HepG2 (cell line): Measurements from ENCODE around the gene AURKA. TPM values are rescaled to one million over a fixed set of nuclear protein-coding genes. Genes with fewer than 3 reads are reported as not detected.

Experiments
- CENPX ChIP-seq: sonication (generic); formaldehyde crosslinking; IDR thresholded peaks from 2 replicates; pipeline ENCODE4 v1.9.0; 2021; ENCODE audit warnings: mild to moderate bottlenecking, missing genetic modification reagents, moderate library complexity
- CREM ChIP-seq, 2 experiments: sonication (generic) in 1 of 2; formaldehyde crosslinking in 1 of 2; IDR thresholded peaks; 2 replicates each; pipeline versions ENCODE4 v1.4.0 to v1.6.1; 2016 to 2020; ENCODE audit warnings: antibody characterized with exemption in 1 of 2, mild to moderate bottlenecking in 1 of 2, missing genetic modification reagents in 1 of 2
- ETV5 ChIP-seq: IDR thresholded peaks from 2 replicates; pipeline ENCODE4 v1.6.1; 2018; ENCODE audit warnings: missing biosample characterization, missing genetic modification reagents, inconsistent platforms, borderline replicate concordance
- FOXA3 ChIP-seq: IDR thresholded peaks from 2 replicates; pipeline ENCODE4 v1.6.1; 2016; ENCODE audit warnings: missing genetic modification reagents, missing compliant biosample characterization
- IRF9 ChIP-seq: sonication (generic); formaldehyde crosslinking; IDR thresholded peaks from 2 replicates; pipeline ENCODE4 v1.8.0; 2022; ENCODE audit warnings: missing genetic modification reagents, mild to moderate bottlenecking, borderline replicate concordance
- KIAA2018 ChIP-seq: sonication (generic); formaldehyde crosslinking; IDR thresholded peaks from 2 replicates; pipeline ENCODE4 v1.5.0; 2020; ENCODE audit warnings: mild to moderate bottlenecking, missing genetic modification reagents, borderline replicate concordance
- MTA3 ChIP-seq: sonication (generic); formaldehyde crosslinking; IDR thresholded peaks from 2 replicates; pipeline ENCODE4 v1.4.0; 2020; ENCODE audit warnings: missing genetic modification reagents
- MXI1 ChIP-seq: IDR thresholded peaks from 3 replicates; pipeline ENCODE4 v1.6.1; 2012; ENCODE audit warnings: low read depth, low read length, inconsistent platforms, borderline replicate concordance
- NR2F6 ChIP-seq, 2 experiments: IDR thresholded peaks; 2 replicates each; pipeline ENCODE4 v1.6.1; 2016; ENCODE audit warnings: antibody characterized with exemption in 1 of 2, mild to moderate bottlenecking in 1 of 2
- PBX3 ChIP-seq: sonication (generic); formaldehyde crosslinking; IDR thresholded peaks from 2 replicates; pipeline ENCODE4 v1.8.1; 2023; ENCODE audit warnings: missing genetic modification reagents, inconsistent platforms, borderline replicate concordance
- SIN3B ChIP-seq: fragments of 150-350 bp; IDR thresholded peaks from 2 replicates; pipeline ENCODE4 v1.6.1; 2014; ENCODE audit warnings: low read length
- U2AF1 ChIP-seq: fragments of 200-400 bp; formaldehyde crosslinking; optimal IDR thresholded peaks from 2 replicates; pipeline ENCODE3; 2017; ENCODE audit warnings: mild to moderate bottlenecking, low read depth, low read length
- ZFP90 ChIP-seq: sonication (generic); formaldehyde crosslinking; IDR thresholded peaks from 2 replicates; pipeline ENCODE4 v1.8.0; 2022; ENCODE audit warnings: missing genetic modification reagents, mild to moderate bottlenecking, inconsistent platforms, borderline replicate concordance
- ZNF10 ChIP-seq: sonication (generic); formaldehyde crosslinking; IDR thresholded peaks from 2 replicates; pipeline ENCODE4 v1.4.0; 2020; ENCODE audit warnings: mild to moderate bottlenecking, low read depth, missing genetic modification reagents, borderline replicate concordance
- ZNF180 ChIP-seq: sonication (generic); formaldehyde crosslinking; IDR thresholded peaks from 2 replicates; pipeline ENCODE4 v1.4.0; 2020; ENCODE audit warnings: low read depth, missing genetic modification reagents, borderline replicate concordance
- ZNF329 ChIP-seq: sonication (generic); formaldehyde crosslinking; IDR thresholded peaks from 2 replicates; pipeline ENCODE4 v1.9.0; 2021; ENCODE audit warnings: low read depth, mild to moderate bottlenecking, missing genetic modification reagents
- polyA plus RNA-seq, 8 experiments: library from polyadenylated mRNA; depleted of rRNA in 3 of 8; stranded (reverse) in 7 of 8; unstranded in 1 of 8; fragments of >200 nt; fragmentation: Illumina TruSeq in 4 of 8; extraction: Trizol in 4 of 8; gene quantifications; 2 replicates each; pipeline versions ENCODE4 v1.2.1 to v1.2.3, GENCODE V29; 2011 to 2016; ENCODE audit warnings: low read depth in 4 of 8, missing spikeins in 1 of 8, mixed read lengths in 1 of 8; ENCODE audit not compliant: insufficient read depth in 1 of 8
- total RNA-seq, 5 experiments: library from RNA; depleted of rRNA; stranded (reverse); fragments of >200 nt; fragmentation: Illumina TruSeq; extraction: Trizol; gene quantifications; 2 replicates each; pipeline ENCODE4 v1.2.3, GENCODE V29; 2016; ENCODE audit warnings: low read depth in 1 of 5

AURKA gene
- total and polyA plus RNA-seq, 2 of the 13 experiments (the other 11 are each of a cell fraction or from before 2014, with no cell fraction given): 96.4 to 224 TPM

GRCh38 chr20:56392132-56392880 lies at the start of gene AURKA, which contains the start of gene CSTF1 (continued):
- peak; percentile 80 for TF ChIP-seq PBX3
- peak; percentile 99 for TF ChIP-seq ZFP90
- TF ChIP-seq U2AF1: peak; percentile 83
- peak; percentile 94 for TF ChIP-seq FOXA3 (CRISPR knock-in tag)
- TF ChIP-seq NR2F6 (IDR thresholded peaks at IDR 0.05): peak; percentile 79
- peak; percentile 94 for TF ChIP-seq NR2F6 (CRISPR knock-in tag; IDR thresholded peaks at IDR 0.05)
- peak; percentile 98 for TF ChIP-seq IRF9 (CRISPR knock-in tag)
- peak; percentile 80 for TF ChIP-seq ETV5 (CRISPR knock-in tag)
- TF ChIP-seq KIAA2018 (CRISPR knock-in tag): 0 out of 2 replicates have a peak, but pooled peaks have one; percentile 46
- TF ChIP-seq CREM (IDR thresholded peaks at IDR 0.05): peak; percentile 99
- TF ChIP-seq CREM (CRISPR knock-in tag; IDR thresholded peaks at IDR 0.05): peak; percentile 83
- TF ChIP-seq CENPX (CRISPR knock-in tag): no peak
- no peak for TF ChIP-seq MTA3 (CRISPR knock-in tag)
- TF ChIP-seq ZNF180 (CRISPR knock-in tag): peak; percentile 92; the same call in 1 of the 2 replicates
- peak; percentile 95 for TF ChIP-seq ZNF329 (CRISPR knock-in tag)
- TF ChIP-seq ZNF10: no peak
- peak; percentile 93 for TF ChIP-seq SIN3B
- TF ChIP-seq MXI1: peak; percentile 96
